Neural cell (in vitro differentiated cells): Measurements from ENCODE around the gene KCTD16.

Experiments used
- EZH2 ChIP-seq: fragments of 200-600, 300-800 bp; shearing (Covaris generic), sonication (generic); IDR thresholded peaks from 2 replicates; pipeline ENCODE4 v1.6.1; 2014; ENCODE audit warnings: antibody characterized with exemption, low read length, borderline replicate concordance, mild to moderate bottlenecking; ENCODE audit not compliant: insufficient read depth, poor library complexity, severe bottlenecking
- POLR2AphosphoS5 ChIP-seq: IDR thresholded peaks from 2 replicates; pipeline ENCODE4 v1.6.1; 2012
- RAD21 ChIP-seq: fragments of 450-650 bp; conservative IDR thresholded peaks from 2 replicates; pipeline ENCODE4 v1.6.1; 2014; ENCODE audit warnings: antibody characterized with exemption, mild to moderate bottlenecking, moderate library complexity

GRCh38 chr5:144329681-144330080 is 159.0 kb downstream of the KCTD16 start:
- TF ChIP-seq EZH2 (no peak), RAD21 (no peak), POLR2AphosphoS5 (no peak)
